GM12878 (cell line): ENCODE measurements around the gene RMDN3. TPM values are rescaled to one million over a fixed set of nuclear protein-coding genes. Genes with fewer than 3 reads are reported as not detected.

ENCODE experiments used
- ATAC-seq: fragments of 200-7000 bp; cut with Tn5 transposase; 3 replicates; pipeline ENCODE4 v1.9.1; 2020; ENCODE audit warnings: mild to moderate bottlenecking, moderate library complexity
- BruUV-seq: library from RNA; stranded (reverse); fragments of 400-500 nt; replicated peaks from 2 replicates; lab custom pipeline; 2021; lab: Mats Ljungman, UMichigan
- CTCF ChIA-PET: fragments of 300-600 bp; sonication (Branson Sonifier 250); formaldehyde crosslinking; extraction: SDS; loops from one replicate; lab custom pipeline; 2021; ENCODE audit warnings: inconsistent platforms; lab: Yijun Ruan, JAX
- POLR2A ChIA-PET: fragments of 350-600 bp; formaldehyde crosslinking; extraction: SDS; loops from one replicate; lab custom pipeline; 2021; ENCODE audit warnings: inconsistent platforms; lab: Charles Lee
- RAD21 ChIA-PET: fragments of 300-600 bp; sonication (Branson Sonifier 250); formaldehyde crosslinking; loops from one replicate; lab custom pipeline; 2023; ENCODE audit warnings: antibody characterized with exemption; ENCODE audit not compliant: unreplicated experiment; lab: Charles Lee
- SMC1A ChIA-PET: fragments of 300-600 bp; sonication (Branson Sonifier 250); formaldehyde crosslinking; loops from one replicate; lab custom pipeline; 2023; ENCODE audit not compliant: unreplicated experiment, uncharacterized antibody; lab: Charles Lee
- DNase-seq: peaks from one replicate; pipeline ENCODE4 v3.0.0-alpha.2; 2011; ENCODE audit warnings: low read depth, low spot score
- FAIRE-seq: peaks from 3 replicates; lab custom pipeline; 2011; peaks lifted over from hg19 to GRCh38; lab: Jason Lieb, UNC
- H2AFZ ChIP-seq: 2 replicates; pipeline ENCODE4 v1.6.0; 2011; ENCODE audit warnings: low read depth, low read length, control low read depth; ENCODE audit not compliant: control insufficient read depth
- H3K27ac ChIP-seq: 2 replicates; pipeline ENCODE4 v1.5.1; 2011; ENCODE audit warnings: control low read depth; ENCODE audit not compliant: control insufficient read depth, insufficient read depth
- H3K27me3 ChIP-seq, 2 experiments: replicated peaks in 1 of 2; 2 replicates each; pipeline versions ENCODE4 v1.6.0 to v1.6.1; 2011; ENCODE audit warnings: low read length in 1 of 2; ENCODE audit not compliant: control insufficient read depth in 2 of 2, insufficient read depth in 2 of 2
- H3K36me3 ChIP-seq, 2 experiments: 2 replicates each; pipeline ENCODE4 v1.5.1; 2011; ENCODE audit warnings: low read length in 1 of 2; ENCODE audit not compliant: control insufficient read depth in 2 of 2, insufficient read depth in 2 of 2
- H3K4me1 ChIP-seq: 2 replicates; pipeline ENCODE4 v1.6.1; 2011; ENCODE audit warnings: mild to moderate bottlenecking, low read length, moderate library complexity, mixed read lengths; ENCODE audit not compliant: control insufficient read depth, insufficient read depth
- H3K4me2 ChIP-seq: 2 replicates; pipeline ENCODE4 v1.6.0; 2011; ENCODE audit warnings: control low read depth; ENCODE audit not compliant: control insufficient read depth, insufficient read depth
- H3K4me3 ChIP-seq: fragments of 200-600 bp; sonication (generic); 2 replicates; pipeline ENCODE4 v1.5.1; 2016
- H3K79me2 ChIP-seq: 2 replicates; pipeline ENCODE4 v1.6.0; 2011; ENCODE audit warnings: low read length; ENCODE audit not compliant: control insufficient read depth, insufficient read depth
- H3K9ac ChIP-seq: 2 replicates; pipeline ENCODE4 v1.8.0; 2011; ENCODE audit warnings: low read length, control low read depth, mixed read lengths; ENCODE audit not compliant: control insufficient read depth, insufficient read depth
- H3K9me3 ChIP-seq: replicated peaks from 3 replicates; pipeline ENCODE4 v1.5.1; 2011; ENCODE audit warnings: mild to moderate bottlenecking, low read length; ENCODE audit not compliant: control insufficient read depth, insufficient read depth
- H4K20me1 ChIP-seq: 2 replicates; pipeline ENCODE4 v1.6.0; 2011; ENCODE audit not compliant: control insufficient read depth, insufficient read depth
- IKZF1 ChIP-seq: fragments of 450-650 bp; conservative IDR thresholded peaks from 2 replicates; pipeline ENCODE4 v1.6.1; 2017; ENCODE audit warnings: antibody characterized with exemption, mild to moderate bottlenecking
- MEF2A ChIP-seq: IDR thresholded peaks from 2 replicates; pipeline ENCODE4 v1.6.1; 2011; ENCODE audit warnings: low read depth, mild to moderate bottlenecking, low read length, moderate library complexity; ENCODE audit not compliant: insufficient read depth
- MTA2 ChIP-seq: fragments of 450-650 bp; IDR thresholded peaks from 2 replicates; pipeline ENCODE4 v1.6.1; 2016; ENCODE audit warnings: low read depth, mild to moderate bottlenecking, moderate library complexity
- POLR2A ChIP-seq: IDR thresholded peaks from 2 replicates; pipeline ENCODE4 v1.6.1; 2011; ENCODE audit warnings: low read depth, mild to moderate bottlenecking, low read length
- REST ChIP-seq: IDR thresholded peaks from 2 replicates; pipeline ENCODE4 v1.6.1; 2012; ENCODE audit warnings: mild to moderate bottlenecking, low read depth, low read length
- SP1 ChIP-seq: IDR thresholded peaks from one replicate; pipeline ENCODE4 v1.6.1; 2011; ENCODE audit warnings: low read depth, low read length
- SREBF1 ChIP-seq: IDR thresholded peaks from 2 replicates; pipeline ENCODE4 v1.6.1; 2012; ENCODE audit warnings: mild to moderate bottlenecking, low read length
- TCF12 ChIP-seq: IDR thresholded peaks from 2 replicates; pipeline ENCODE4 v1.6.1; 2011; ENCODE audit warnings: low read depth, mild to moderate bottlenecking, low read length
- TCF7 ChIP-seq: IDR thresholded peaks from 2 replicates; pipeline ENCODE4 v1.6.1; 2014; ENCODE audit warnings: antibody characterized with exemption, borderline replicate concordance
- ZBTB33 ChIP-seq: fragments of 450-650 bp; IDR thresholded peaks from 2 replicates; pipeline ENCODE4 v1.6.1; 2017; ENCODE audit warnings: mild to moderate bottlenecking
- ZBTB4 ChIP-seq: fragments of 450-650 bp; formaldehyde crosslinking; IDR thresholded peaks from 2 replicates; pipeline ENCODE4 v1.4.0; 2022; ENCODE audit warnings: mild to moderate bottlenecking, moderate library complexity
- WGBS: methylation state at CpG from one replicate; pipeline ENCODE4 v1.1.6; 2016; ENCODE audit warnings: low lambda C conversion rate; ENCODE audit not compliant: insufficient replicate concordance, insufficient coverage; ENCODE audit errors: missing lambda C conversion rate; 5-methylcytosine and 5-hydroxymethylcytosine counted together
- in situ Hi-C: fragments of 300-500 bp; cut with MboI; formaldehyde crosslinking; loops from 9 replicates; pipeline ENCODE4 v1.14.3; 2018; ENCODE audit warnings: mixed read lengths
- intact Hi-C: fragments of 100-400 bp; cut with micrococcal nuclease; formaldehyde crosslinking; loops from one replicate; pipeline ENCODE4 v1.14.2; 2022; ENCODE audit not compliant: unreplicated experiment
- polyA plus RNA-seq, 11 experiments: library from polyadenylated mRNA; depleted of rRNA in 4 of 11; unstranded in 6 of 11; stranded (reverse) in 5 of 11; fragments of >200 nt; fragmentation: Nextera tagmentation in 4 of 11; fragmentation: Illumina TruSeq in 1 of 11; extraction: Ambion mirVana in 4 of 11; extraction: Trizol in 1 of 11; gene quantifications; 1 replicate in 1 of 11; 2 replicates in 10 of 11; pipeline versions ENCODE4 v1.2.1 to v1.2.3, GENCODE V29; 2011 to 2016; ENCODE audit warnings: inconsistent platforms in 2 of 11, missing spikeins in 2 of 11, low read depth in 1 of 11
- total RNA-seq, 4 experiments: library from RNA; depleted of rRNA in 3 of 4; stranded (reverse); fragments of >200 nt in 3 of 4; fragmentation: Illumina TruSeq in 1 of 4; extraction: Trizol in 1 of 4; gene quantifications; 2 replicates each; pipeline versions ENCODE4 v1.2.1 to v1.2.3, GENCODE V29; 2013 to 2021

RMDN3 gene
- total and polyA plus RNA-seq, 10 of the 15 experiments (the other 5 are each of a cell fraction or from before 2014, with no cell fraction given) = 5.7 to 44.4 (median 20.3) TPM

GRCh38 chr15:40772014-40772413 is 17.0 kb upstream of the RMDN3 start:
- Histone ChIP-seq H2AFZ (no peak overlapping the region), H3K27ac (no peak overlapping the region), H3K79me2 (no peaks in the 10 kb centered on the region), H3K27me3 (no peaks in the 10 kb centered on the region), H3K9ac (no peak overlapping the region), H3K9me3 (no peaks in the 10 kb centered on the region), H3K4me2 (no peak overlapping the region), H4K20me1 (no peaks in the 10 kb centered on the region), H3K4me3 (no peak overlapping the region), H3K4me1 (peaks cover 26% of the 10 kb centered on the region), H3K36me3 (peaks cover 0 to 20% of the 10 kb centered on the region in 2 experiments; a peak in 2 of 4 replicates)
- FAIRE-seq (no peak), ATAC-seq (no peak), DNase-seq (no peak)
- CTCF ChIA-PET = interaction anchor here (2.4 kb wide), 1 partner anchor 10 kb away, joined by 12 read pairs; no protein-coding TSS in a partner anchor
- POLR2A ChIA-PET = interaction anchor here (0.6 to 0.7 kb wide), 2 partner anchors 365 to 380 kb away, joined by 3 to 4 read pairs; no protein-coding TSS in a partner anchor
- in situ Hi-C loops = no loop called here
- RAD21 ChIA-PET = no interaction called here
- intact Hi-C loops = no loop called here
- WGBS = 96% methylated on average over 13 of the region's 13 CpGs
- BruUV-seq = no TSS peak
- no peak for TF ChIP-seq ZBTB33
- no peak for TF ChIP-seq MTA2
- no peak for TF ChIP-seq TCF12
- TF ChIP-seq SP1 = no peak
- no peak for TF ChIP-seq REST
- TF ChIP-seq IKZF1 = no peak
- TF ChIP-seq POLR2A = no peak
- no peak for TF ChIP-seq TCF7
- TF ChIP-seq ZBTB4 (CRISPR knock-in tag) = no peak
- TF ChIP-seq SREBF1 = no peak
- no peak for TF ChIP-seq MEF2A
- SMC1A ChIA-PET = no interaction called here
